Measurements from ENCODE around the gene TTLL10.

DNA sequence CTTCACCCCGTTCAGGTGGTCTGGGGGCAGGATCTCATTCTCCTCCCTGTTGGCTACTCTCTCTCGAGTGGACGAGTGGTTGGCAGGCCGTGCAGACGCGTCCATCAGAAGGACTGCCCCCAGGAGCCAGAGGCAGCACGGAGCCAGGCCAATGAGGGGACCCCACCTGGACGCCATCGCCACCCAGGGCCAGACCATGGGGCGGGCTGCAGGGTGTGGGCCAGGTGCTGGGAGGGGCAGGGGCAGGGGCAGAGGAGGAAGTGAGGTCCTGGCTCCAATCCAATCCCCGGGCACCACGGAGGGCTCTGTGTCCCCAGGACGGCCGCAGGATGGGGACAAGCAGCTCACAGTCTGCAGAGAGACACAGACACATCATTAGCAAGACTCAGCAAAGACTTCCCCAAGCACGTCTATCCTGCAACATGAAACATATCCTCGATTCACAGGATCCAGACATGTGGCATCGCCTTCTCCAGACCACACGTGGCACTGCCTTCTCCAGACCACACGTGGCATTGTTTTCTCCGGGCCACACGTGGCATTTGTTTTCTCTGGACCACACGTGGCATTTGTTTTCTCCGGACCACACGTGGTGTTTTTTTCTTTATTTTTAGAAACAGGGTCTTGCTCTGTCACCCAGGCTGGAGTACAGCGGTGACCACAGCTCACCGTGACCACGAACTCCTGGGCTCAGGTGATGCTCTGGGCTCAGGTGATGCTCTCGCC lies 55.1 kb downstream of the TTLL10 start:
- TF ChIP-seq, protein P1, sequence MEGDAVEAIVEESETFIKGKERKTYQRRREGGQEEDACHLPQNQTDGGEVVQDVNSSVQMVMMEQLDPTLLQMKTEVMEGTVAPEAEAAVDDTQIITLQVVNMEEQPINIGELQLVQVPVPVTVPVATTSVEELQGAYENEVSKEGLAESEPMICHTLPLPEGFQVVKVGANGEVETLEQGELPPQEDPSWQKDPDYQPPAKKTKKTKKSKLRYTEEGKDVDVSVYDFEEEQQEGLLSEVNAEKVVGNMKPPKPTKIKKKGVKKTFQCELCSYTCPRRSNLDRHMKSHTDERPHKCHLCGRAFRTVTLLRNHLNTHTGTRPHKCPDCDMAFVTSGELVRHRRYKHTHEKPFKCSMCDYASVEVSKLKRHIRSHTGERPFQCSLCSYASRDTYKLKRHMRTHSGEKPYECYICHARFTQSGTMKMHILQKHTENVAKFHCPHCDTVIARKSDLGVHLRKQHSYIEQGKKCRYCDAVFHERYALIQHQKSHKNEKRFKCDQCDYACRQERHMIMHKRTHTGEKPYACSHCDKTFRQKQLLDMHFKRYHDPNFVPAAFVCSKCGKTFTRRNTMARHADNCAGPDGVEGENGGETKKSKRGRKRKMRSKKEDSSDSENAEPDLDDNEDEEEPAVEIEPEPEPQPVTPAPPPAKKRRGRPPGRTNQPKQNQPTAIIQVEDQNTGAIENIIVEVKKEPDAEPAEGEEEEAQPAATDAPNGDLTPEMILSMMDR (IDR thresholded peaks at IDR 0.05): no peak
- no peak for TF ChIP-seq POLR2A (IDR thresholded peaks at IDR 0.05)
- no peak for TF ChIP-seq POLR2AphosphoS5 (IDR thresholded peaks at IDR 0.05; ENCODE audit: insufficient read depth in 1 of 2, low read depth in 1 of 2)

All from vagina (tissue), 2 donors.